Bronchial epithelial cell (primary cell): Measurements from ENCODE around the gene NCAPG. TPM values are rescaled to one million over a fixed set of nuclear protein-coding genes. Genes with fewer than 3 reads are reported as not detected.

Source experiments
- DNase-seq: peaks from one replicate; pipeline ENCODE4 v3.0.0-alpha.2; 2010; ENCODE audit warnings: low read depth
- FAIRE-seq: peaks from 2 replicates; lab custom pipeline; 2011; peaks lifted over from hg19 to GRCh38; lab: Jason Lieb, UNC
- H3K27me3 ChIP-seq: 2 replicates; pipeline ENCODE4 v1.5.1; 2011; ENCODE audit warnings: low read length; ENCODE audit not compliant: control insufficient read depth, insufficient read depth
- H3K36me3 ChIP-seq: 2 replicates; pipeline ENCODE4 v1.5.1; 2011; ENCODE audit warnings: low read length; ENCODE audit not compliant: control insufficient read depth, insufficient read depth
- H3K4me3 ChIP-seq: 2 replicates; pipeline ENCODE4 v1.5.1; 2011; ENCODE audit warnings: mild to moderate bottlenecking, low read depth, low read length, control low read depth
- CTCF ChIP-seq: IDR thresholded peaks from 2 replicates; pipeline ENCODE4 v1.5.1; 2011; ENCODE audit warnings: mild to moderate bottlenecking, moderate library complexity, low read length, control low read depth, inconsistent platforms; ENCODE audit not compliant: insufficient read depth, severe bottlenecking
- total RNA-seq: library from RNA; depleted of rRNA; stranded (reverse); fragments of >200 nt; gene quantifications from 2 replicates; pipeline ENCODE4 v1.2.1, GENCODE V29; 2014

NCAPG gene
- 0.26 TPM in 2 replicates for total RNA-seq

GRCh38 chr4:17810260-17811077 lies at the start of gene NCAPG, which contains the start of gene DCAF16:
Gene NCAPG, plus strand, starts transcription at chr4:17810979. Its CDS starts 99 bp downstream, at chr4:17811078.
Gene DCAF16, minus strand, starts transcription at chr4:17810757. Its CDS starts 6,616 bp downstream, at chr4:17804141.
- no peak for TF ChIP-seq CTCF
- Histone ChIP-seq H3K36me3 (no peaks in the 10 kb centered on the region), H3K4me3 (peak within 1 kb of the TSS; percentile 98), H3K27me3 (no peaks in the 10 kb centered on the region)
- DNase-seq = peak; percentile 96
- FAIRE-seq = no peak

- H3K36me3 ChIP-seq = no peaks in the 10 kb centered on the region
- no peak overlapping the region for H3K4me3 ChIP-seq
- H3K27me3 ChIP-seq = peaks cover 2% of the 10 kb centered on the region
- DNase-seq (no peak), FAIRE-seq (no peak)
- TF ChIP-seq CTCF = no peak
Measured at GRCh38 chr4:17761062-17761461, 49.7 kb upstream of the NCAPG start.

- peak; percentile 40 for FAIRE-seq
- TF ChIP-seq CTCF = peak; percentile 45
- Histone ChIP-seq H3K4me3 (no peak overlapping the region), H3K36me3 (no peaks in the 10 kb centered on the region), H3K27me3 (peaks cover 2% of the 10 kb centered on the region)
- DNase-seq = peak; percentile 67
Measured at GRCh38 chr4:17762726-17763125, 48.1 kb upstream of the NCAPG start.

- H3K36me3 ChIP-seq = no peaks in the 10 kb centered on the region
- FAIRE-seq = no peak
- peaks cover 2% of the 10 kb centered on the region for H3K27me3 ChIP-seq
- H3K4me3 ChIP-seq = no peak overlapping the region
- no peak for DNase-seq
- TF ChIP-seq CTCF = no peak
Measured at GRCh38 chr4:17763416-17763815, 47.4 kb upstream of the NCAPG start.

GRCh38 chr4:17763931-17764330 lies 46.8 kb upstream of the NCAPG start:
- TF ChIP-seq CTCF = no peak
- FAIRE-seq (no peak), DNase-seq (no peak)
- H3K27me3 ChIP-seq = peaks cover 2% of the 10 kb centered on the region
- no peaks in the 10 kb centered on the region for H3K36me3 ChIP-seq
- H3K4me3 ChIP-seq = no peak overlapping the region
